Neural progenitor cell (in vitro differentiated cells): Measurements from ENCODE around the gene LRCH3.

Experiments used
- CTCF ChIP-seq: fragments of 200-600 bp; sonication (generic); IDR thresholded peaks from 2 replicates; pipeline ENCODE4 v1.5.1; 2017; ENCODE audit warnings: antibody characterized with exemption, mild to moderate bottlenecking
- EZH2 ChIP-seq: fragments of 200-600 bp; sonication (generic); IDR thresholded peaks from 2 replicates; pipeline ENCODE4 v1.6.1; 2017; ENCODE audit warnings: antibody characterized with exemption, mild to moderate bottlenecking, moderate library complexity

GRCh38 chr3:197881270-197881969, 90.4 kb downstream of the LRCH3 start:
- TF ChIP-seq CTCF: no peak
- TF ChIP-seq EZH2: no peak
